WTC11 (cell line): ENCODE results near the gene GGCX. TPM values are rescaled to one million over a fixed set of nuclear protein-coding genes. Genes with fewer than 3 reads are reported as not detected.

Source experiments
- ATAC-seq: fragments of 200-7000 bp; cut with Tn5 transposase; 2 replicates; pipeline ENCODE4 v1.10.0; 2021; ENCODE audit warnings: mild to moderate bottlenecking, moderate library complexity
- CTCF ChIA-PET: fragments of 300-600 bp; sonication (Branson Sonifier 250); formaldehyde crosslinking; loops from one replicate; lab custom pipeline; 2021; ENCODE audit warnings: antibody characterized with exemption; lab: Charles Lee
- POLR2A ChIA-PET: fragments of 350-600 bp; sonication (Branson Sonifier 250); formaldehyde crosslinking; loops from one replicate; lab custom pipeline; 2021; ENCODE audit warnings: antibody characterized with exemption; lab: Charles Lee
- DNase-seq: peaks from one replicate; pipeline ENCODE4 v3.0.0; 2021; ENCODE audit warnings: low spot score
- H3K27ac Mint-ChIP-seq: 2 replicates; pipeline ENCODE4 v1.8.0; 2021; ENCODE audit warnings: mixed read lengths
- H3K27me3 Mint-ChIP-seq: 2 replicates; pipeline ENCODE4 v1.8.0; 2021; ENCODE audit warnings: low read depth, mild to moderate bottlenecking, moderate library complexity, mixed read lengths
- H3K36me3 Mint-ChIP-seq: 2 replicates; pipeline ENCODE4 v1.8.0; 2021; ENCODE audit warnings: mixed read lengths
- H3K4me1 Mint-ChIP-seq: 2 replicates; pipeline ENCODE4 v1.8.0; 2022; ENCODE audit warnings: mixed read lengths
- H3K4me3 Mint-ChIP-seq: 2 replicates; pipeline ENCODE4 v1.8.0; 2021; ENCODE audit warnings: mild to moderate bottlenecking, moderate library complexity, mixed read lengths
- H3K9me3 Mint-ChIP-seq: 2 replicates; pipeline ENCODE4 v1.8.0; 2021; ENCODE audit warnings: mixed read lengths
- ATF2 ChIP-seq: sonication (generic); formaldehyde crosslinking; IDR thresholded peaks from 2 replicates; pipeline ENCODE4 v1.8.1; 2022; ENCODE audit warnings: low read depth, missing genetic modification reagents, borderline replicate concordance
- CREB1 ChIP-seq: sonication (generic); formaldehyde crosslinking; IDR thresholded peaks from 2 replicates; pipeline ENCODE4 v1.8.0; 2023; ENCODE audit warnings: mild to moderate bottlenecking, missing genetic modification reagents
- CREM ChIP-seq: sonication (generic); formaldehyde crosslinking; IDR thresholded peaks from 2 replicates; pipeline ENCODE4 v1.8.1; 2022; ENCODE audit warnings: mild to moderate bottlenecking, missing genetic modification reagents, moderate library complexity
- CTCF ChIP-seq: fragments of 200-600 bp; IDR thresholded peaks from 2 replicates; pipeline ENCODE4 v1.8.0; 2022; ENCODE audit warnings: antibody characterized with exemption
- ELF4 ChIP-seq: sonication (generic); formaldehyde crosslinking; IDR thresholded peaks from 2 replicates; pipeline ENCODE4 v1.8.1; 2022; ENCODE audit warnings: low read depth, mild to moderate bottlenecking, moderate library complexity, missing genetic modification reagents
- ESRRA ChIP-seq: sonication (generic); formaldehyde crosslinking; IDR thresholded peaks from 2 replicates; pipeline ENCODE4 v1.8.1; 2022; ENCODE audit warnings: mild to moderate bottlenecking, missing genetic modification reagents, borderline replicate concordance
- ETV6 ChIP-seq: sonication (generic); formaldehyde crosslinking; IDR thresholded peaks from 2 replicates; pipeline ENCODE4 v1.8.1; 2022; ENCODE audit warnings: mild to moderate bottlenecking, missing genetic modification reagents
- FOXK1 ChIP-seq: sonication (generic); formaldehyde crosslinking; IDR thresholded peaks from 2 replicates; pipeline ENCODE4 v1.8.0; 2022; ENCODE audit warnings: mild to moderate bottlenecking, moderate library complexity, missing genetic modification reagents
- GRHL2 ChIP-seq: fragments of 250-450 bp; sonication (Bioruptor Pico); IDR thresholded peaks from 2 replicates; pipeline ENCODE4 v1.8.0; 2022; ENCODE audit warnings: mild to moderate bottlenecking, moderate library complexity; ENCODE audit not compliant: insufficient replicate concordance, severe bottlenecking
- HMGXB4 ChIP-seq: sonication (generic); formaldehyde crosslinking; IDR thresholded peaks from 2 replicates; pipeline ENCODE4 v1.8.1; 2023; ENCODE audit warnings: mild to moderate bottlenecking, moderate library complexity, missing genetic modification reagents
- JUN ChIP-seq: sonication (generic); formaldehyde crosslinking; IDR thresholded peaks from 2 replicates; pipeline ENCODE4 v1.8.0; 2023; ENCODE audit warnings: mild to moderate bottlenecking, missing genetic modification reagents
- NFE2L1 ChIP-seq: sonication (generic); formaldehyde crosslinking; IDR thresholded peaks from 2 replicates; pipeline ENCODE4 v1.8.1; 2023; ENCODE audit warnings: missing genetic modification reagents
- NFYB ChIP-seq: sonication (generic); formaldehyde crosslinking; conservative IDR thresholded peaks from 2 replicates; pipeline ENCODE4 v1.8.0; 2022; ENCODE audit warnings: low read depth, missing genetic modification reagents
- NR1H2 ChIP-seq: sonication (generic); formaldehyde crosslinking; IDR thresholded peaks from 2 replicates; pipeline ENCODE4 v1.9.0; 2021; ENCODE audit warnings: mild to moderate bottlenecking, moderate library complexity, missing genetic modification reagents
- PREB ChIP-seq: sonication (generic); formaldehyde crosslinking; IDR thresholded peaks from 2 replicates; pipeline ENCODE4 v1.8.1; 2022; ENCODE audit warnings: mild to moderate bottlenecking, missing genetic modification reagents, moderate library complexity, borderline replicate concordance
- RORB ChIP-seq: fragments of 250-450 bp; sonication (Bioruptor Pico); IDR thresholded peaks from 2 replicates; pipeline ENCODE4 v1.9.0; 2021; ENCODE audit warnings: mild to moderate bottlenecking
- SMAD3 ChIP-seq: sonication (generic); formaldehyde crosslinking; IDR thresholded peaks from 2 replicates; pipeline ENCODE4 v1.8.0; 2022; ENCODE audit warnings: missing genetic modification reagents, mild to moderate bottlenecking, borderline replicate concordance
- TEAD4 ChIP-seq: sonication (generic); formaldehyde crosslinking; IDR thresholded peaks from 2 replicates; pipeline ENCODE4 v1.8.0; 2022; ENCODE audit warnings: mild to moderate bottlenecking, missing genetic modification reagents
- ZBTB43 ChIP-seq: sonication (generic); formaldehyde crosslinking; IDR thresholded peaks from 2 replicates; pipeline ENCODE4 v1.8.1; 2023; ENCODE audit warnings: mild to moderate bottlenecking, missing genetic modification reagents
- ZNF121 ChIP-seq: sonication (generic); formaldehyde crosslinking; IDR thresholded peaks from 2 replicates; pipeline ENCODE4 v1.8.0; 2023; ENCODE audit warnings: missing genetic modification reagents
- ZNF219 ChIP-seq: sonication (generic); formaldehyde crosslinking; IDR thresholded peaks from 2 replicates; pipeline ENCODE4 v1.8.0; 2023; ENCODE audit warnings: missing genetic modification reagents, mild to moderate bottlenecking, borderline replicate concordance
- ZNF232 ChIP-seq: sonication (generic); formaldehyde crosslinking; IDR thresholded peaks from 2 replicates; pipeline ENCODE4 v1.8.0; 2022; ENCODE audit warnings: mild to moderate bottlenecking, missing genetic modification reagents
- ZNF317 ChIP-seq: sonication (generic); formaldehyde crosslinking; IDR thresholded peaks from 2 replicates; pipeline ENCODE4 v1.8.1; 2023; ENCODE audit warnings: low read depth, mild to moderate bottlenecking, moderate library complexity, missing genetic modification reagents, borderline replicate concordance
- ZNF423 ChIP-seq: fragments of 250-450 bp; sonication (Bioruptor Pico); IDR thresholded peaks from 2 replicates; pipeline ENCODE4 v2.1.2; 2022; ENCODE audit warnings: mild to moderate bottlenecking, moderate library complexity
- ZNF512 ChIP-seq: sonication (generic); formaldehyde crosslinking; IDR thresholded peaks from 2 replicates; pipeline ENCODE4 v1.8.1; 2022; ENCODE audit warnings: missing genetic modification reagents, borderline replicate concordance
- total RNA-seq: library from RNA; stranded (reverse); gene quantifications from 3 replicates; pipeline ENCODE4 v1.2.3, GENCODE V29; 2021

GGCX gene
- total RNA-seq, 1 experiment from 2014 or later: 40.9 TPM

- TF ChIP-seq ZBTB43: no peak; the same call in 1 of the 2 replicates
- TF ChIP-seq NR1H2 (CRISPR knock-in tag): no peak
These were observed 21.7 kb downstream of the GGCX start (continued) for GRCh38 chr2:85539361-85540132.

- CTCF ChIA-PET: interaction anchor here (0.6 to 4.6 kb wide), 16 partner anchors 9 to 156 kb away, joined by 3 to 40 read pairs (median 4); partner anchors contain the start of gene SH2D6
- Mint-ChIP-seq H3K4me3 (peak within 1 kb of the TSS; percentile 97), H3K36me3 (peaks cover 43% of the 10 kb centered on the region), H3K27me3 (no peaks in the 10 kb centered on the region), H3K4me1 (peaks cover 50% of the 10 kb centered on the region), H3K27ac (peak within 1 kb of the TSS; percentile 99), H3K9me3 (no peaks in the 10 kb centered on the region)
- POLR2A ChIA-PET: interaction anchor here (0.5 to 5.7 kb wide), 35 partner anchors 10 to 469 kb away, joined by 3 to 54 read pairs (median 5); partner anchors contain the start of genes ELMOD3, GGCX, RETSAT and SH2D6
- peak; percentile 77 for ATAC-seq
- DNase-seq: peak; percentile 98
- TF ChIP-seq ZNF512 (CRISPR knock-in tag): no peak
- peak; percentile 71; the same call in 1 of the 2 replicates for TF ChIP-seq ESRRA
- TF ChIP-seq ZNF232 (CRISPR knock-in tag): peak; percentile 88; the same call in 1 of the 2 replicates
- TF ChIP-seq ZNF219 (CRISPR knock-in tag): no peak
- peak; percentile 86; the same call in 1 of the 2 replicates for TF ChIP-seq NFE2L1 (CRISPR knock-in tag)
- TF ChIP-seq CREB1: peak; percentile 73
- no peak for TF ChIP-seq ZNF317 (CRISPR knock-in tag)
- no peak; the same call in 1 of the 2 replicates for TF ChIP-seq ETV6 (CRISPR knock-in tag)
- TF ChIP-seq ZNF121 (CRISPR knock-in tag): peak; percentile 99
- no peak; the same call in 1 of the 2 replicates for TF ChIP-seq JUN
- TF ChIP-seq CREM (CRISPR knock-in tag): peak; percentile 72
- no peak for TF ChIP-seq GRHL2 (CRISPR knock-in tag)
- TF ChIP-seq ZNF423 (CRISPR knock-in tag): no peak
- 0 out of 2 replicates have a peak, but pooled peaks have one; percentile 7 for TF ChIP-seq RORB (CRISPR knock-in tag)
- peak; percentile 66; the same call in 1 of the 2 replicates for TF ChIP-seq FOXK1
- no peak for TF ChIP-seq SMAD3
- peak; percentile 42; the same call in 1 of the 2 replicates for TF ChIP-seq NFYB
- no peak for TF ChIP-seq ATF2 (CRISPR knock-in tag)
- peak; percentile 58 for TF ChIP-seq TEAD4 (CRISPR knock-in tag)
- peak; percentile 45 for TF ChIP-seq CTCF
- TF ChIP-seq ELF4 (CRISPR knock-in tag): no peak
- peak; percentile 72; the same call in 1 of the 2 replicates for TF ChIP-seq HMGXB4 (CRISPR knock-in tag)
- no peak for TF ChIP-seq PREB (CRISPR knock-in tag)
These were observed 22.6 kb downstream of the GGCX start, which contains the start of gene MAT2A for GRCh38 chr2:85538507-85539360. MAT2A (plus strand) TSS chr2:85539168; CDS start chr2:85539288, 120 bp downstream.
